Trophoblast cell (in vitro differentiated cells and primary cell): ENCODE data around the gene C1QB.
"Not testable (repeated sequence)": the region's sequence is repeated elsewhere in the genome, so short reads cannot be mapped to it uniquely, and the experiment has no call there.

ENCODE experiments used
- DNase-seq, 2 donors: peaks; one replicate each; pipeline ENCODE4 v3.0.0-alpha.2; 2016
- H2AFZ ChIP-seq: 2 replicates; pipeline ENCODE4 v1.6.1; 2013; ENCODE audit warnings: low read length, moderate library complexity, mild to moderate bottlenecking; ENCODE audit not compliant: insufficient read depth, poor library complexity
- H2AK5ac ChIP-seq: 2 replicates; pipeline ENCODE4 v1.6.1; 2013; ENCODE audit warnings: mild to moderate bottlenecking, low read length
- H2BK120ac ChIP-seq: 2 replicates; pipeline ENCODE4 v1.6.1; 2013; ENCODE audit warnings: low read length, mild to moderate bottlenecking, moderate library complexity; ENCODE audit not compliant: insufficient read depth, poor library complexity
- H2BK12ac ChIP-seq: 2 replicates; pipeline ENCODE4 v1.6.1; 2013; ENCODE audit warnings: mild to moderate bottlenecking, low read length, moderate library complexity
- H2BK5ac ChIP-seq: 2 replicates; pipeline ENCODE4 v1.6.1; 2013; ENCODE audit warnings: low read length, low read depth, moderate library complexity, mild to moderate bottlenecking; ENCODE audit not compliant: poor library complexity
- H3K14ac ChIP-seq: 2 replicates; pipeline ENCODE4 v1.6.1; 2013; ENCODE audit warnings: mild to moderate bottlenecking, low read length
- H3K18ac ChIP-seq: 2 replicates; pipeline ENCODE4 v1.6.1; 2013; ENCODE audit warnings: mild to moderate bottlenecking, low read length
- H3K23ac ChIP-seq: 2 replicates; pipeline ENCODE4 v1.6.1; 2013; ENCODE audit warnings: low read length
- H3K27ac ChIP-seq: 2 replicates; pipeline ENCODE4 v1.5.1; 2013; ENCODE audit warnings: low read depth, mild to moderate bottlenecking, inconsistent platforms, low read length, moderate library complexity
- H3K27me3 ChIP-seq: 2 replicates; pipeline ENCODE4 v1.6.1; 2013; ENCODE audit warnings: inconsistent platforms, mild to moderate bottlenecking, low read length, moderate library complexity; ENCODE audit not compliant: insufficient read depth
- H3K36me3 ChIP-seq, 2 experiments: 1 replicate in 1 of 2; 2 replicates in 1 of 2; pipeline ENCODE4 v1.6.1; 2013; ENCODE audit warnings: low read length in 2 of 2, mild to moderate bottlenecking in 2 of 2, moderate library complexity in 1 of 2; ENCODE audit not compliant: insufficient read depth in 2 of 2, control insufficient read depth in 1 of 2
- H3K4ac ChIP-seq: 2 replicates; pipeline ENCODE4 v1.6.1; 2013; ENCODE audit warnings: low read depth, mild to moderate bottlenecking, low read length, moderate library complexity
- H3K4me1 ChIP-seq, 2 experiments: 1 replicate in 1 of 2; 2 replicates in 1 of 2; pipeline ENCODE4 v1.6.1; 2013; ENCODE audit warnings: low read length in 2 of 2, mild to moderate bottlenecking in 2 of 2, moderate library complexity in 1 of 2; ENCODE audit not compliant: insufficient read depth in 2 of 2, control insufficient read depth in 1 of 2
- H3K4me2 ChIP-seq: 2 replicates; pipeline ENCODE4 v1.6.1; 2013; ENCODE audit warnings: inconsistent platforms, mild to moderate bottlenecking, low read length, moderate library complexity
- H3K4me3 ChIP-seq: 2 replicates; pipeline ENCODE4 v1.5.1; 2013; ENCODE audit warnings: mild to moderate bottlenecking, low read depth, low read length, inconsistent platforms
- H3K79me1 ChIP-seq: one replicate; pipeline ENCODE4 v1.6.1; 2013; ENCODE audit warnings: low read length
- H3K79me2 ChIP-seq: 2 replicates; pipeline ENCODE4 v1.6.1; 2013; ENCODE audit warnings: low read length, mild to moderate bottlenecking; ENCODE audit not compliant: control insufficient read depth, insufficient read depth, poor library complexity
- H3K9ac ChIP-seq: 2 replicates; pipeline ENCODE4 v1.6.1; 2013; ENCODE audit warnings: mild to moderate bottlenecking, low read length
- H3K9me3 ChIP-seq: 2 replicates; pipeline ENCODE4 v1.6.1; 2013; ENCODE audit warnings: low read depth, mild to moderate bottlenecking, control low read depth, inconsistent platforms, low read length; ENCODE audit not compliant: insufficient read depth
- H4K12ac ChIP-seq: 2 replicates; pipeline ENCODE4 v1.6.1; 2013; ENCODE audit warnings: low read depth, mild to moderate bottlenecking, low read length, moderate library complexity
- H4K8ac ChIP-seq: 2 replicates; pipeline ENCODE4 v1.6.1; 2013; ENCODE audit warnings: low read depth, mild to moderate bottlenecking, low read length, moderate library complexity
- H4K91ac ChIP-seq: one replicate; pipeline ENCODE4 v1.6.1; 2013; ENCODE audit warnings: low read depth, mild to moderate bottlenecking, low read length, moderate library complexity
- WGBS: extraction: QIAGEN DNeasy Blood & Tissue Kit; methylation state at CpG from one replicate; pipeline ENCODE4 v1.1.7; 2013; ENCODE audit warnings: missing lambda C conversion rate; ENCODE audit not compliant: insufficient read length, insufficient coverage; ENCODE audit errors: extremely low coverage; 5-methylcytosine and 5-hydroxymethylcytosine counted together

Gene C1QB

GRCh38 chr1:22662986-22663408 is 10.0 kb downstream of the C1QB start:
- H3K23ac ChIP-seq = no peak overlapping the region
- no peak overlapping the region for H3K14ac ChIP-seq
- no peak overlapping the region for H3K9ac ChIP-seq
- no peaks in the 10 kb centered on the region for H3K79me2 ChIP-seq
- no peak overlapping the region for H3K27ac ChIP-seq
- no peaks in the 10 kb centered on the region for H3K79me1 ChIP-seq
- H3K27me3 ChIP-seq = no peaks in the 10 kb centered on the region
- no peaks in the 10 kb centered on the region for H3K9me3 ChIP-seq
- H4K12ac ChIP-seq = no peak overlapping the region
- DNase-seq = no peak
- no peak overlapping the region for H2AFZ ChIP-seq
- no CpG with 5 or more reads among the region's 8 CpGs for WGBS
- no peak overlapping the region for H4K8ac ChIP-seq
- H3K18ac ChIP-seq = no peak overlapping the region
- H3K4me1 ChIP-seq = no peaks in the 10 kb centered on the region
- no peak overlapping the region for H3K4me2 ChIP-seq
- H2BK5ac ChIP-seq = no peak overlapping the region
- no peak overlapping the region for H2BK12ac ChIP-seq
- no peak overlapping the region for H2AK5ac ChIP-seq
- no peak overlapping the region for H4K91ac ChIP-seq
- H3K4me3 ChIP-seq = no peak overlapping the region
- H3K36me3 ChIP-seq = no peaks in the 10 kb centered on the region
- no peak overlapping the region for H2BK120ac ChIP-seq
- no peak overlapping the region for H3K4ac ChIP-seq

DNA sequence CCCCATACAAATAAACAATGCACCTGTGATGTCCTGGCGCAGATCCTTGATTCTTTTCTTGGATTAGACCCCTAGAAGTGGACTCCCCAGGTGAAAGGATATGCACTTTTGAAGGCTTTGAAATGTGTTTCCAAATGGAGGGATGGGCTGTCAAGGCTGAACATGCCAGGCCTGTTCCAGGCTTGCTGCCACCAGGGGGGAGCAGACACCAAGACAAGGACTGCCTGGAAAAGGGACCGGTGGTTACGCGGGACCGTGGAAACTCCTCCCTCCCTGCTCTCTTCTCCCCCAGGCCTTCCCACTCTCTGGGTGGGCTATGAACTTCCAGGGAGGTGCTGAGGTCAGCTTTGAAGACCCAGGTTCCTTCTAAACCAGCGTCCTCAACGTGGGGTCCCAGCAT is 12.7 kb downstream of the C1QB start:
- no peak overlapping the region for H3K4me3 ChIP-seq
- WGBS = no CpG with 5 or more reads among the region's 7 CpGs
- no peaks in the 10 kb centered on the region for H3K79me1 ChIP-seq
- H4K8ac ChIP-seq = no peak overlapping the region
- no peak overlapping the region for H3K4me2 ChIP-seq
- H2BK5ac ChIP-seq = no peak overlapping the region
- H3K18ac ChIP-seq = no peak overlapping the region
- H3K27ac ChIP-seq = no peak overlapping the region
- H3K9ac ChIP-seq = no peak overlapping the region
- H3K9me3 ChIP-seq = no peaks in the 10 kb centered on the region
- H3K4me1 ChIP-seq = peaks cover 0 to under 1% of the 10 kb centered on the region in 2 experiments
- H2AFZ ChIP-seq = no peak overlapping the region
- peak; percentile 21 to 63 for DNase-seq
- no peaks in the 10 kb centered on the region for H3K36me3 ChIP-seq
- H3K4ac ChIP-seq = no peak overlapping the region
- no peak overlapping the region for H3K14ac ChIP-seq
- no peak overlapping the region for H2AK5ac ChIP-seq
- H2BK12ac ChIP-seq = no peak overlapping the region
- no peak overlapping the region for H4K91ac ChIP-seq
- no peaks in the 10 kb centered on the region for H3K79me2 ChIP-seq
- H2BK120ac ChIP-seq = no peak overlapping the region
- no peak overlapping the region for H4K12ac ChIP-seq
- H3K27me3 ChIP-seq = no peaks in the 10 kb centered on the region
- H3K23ac ChIP-seq = no peak overlapping the region

DNA sequence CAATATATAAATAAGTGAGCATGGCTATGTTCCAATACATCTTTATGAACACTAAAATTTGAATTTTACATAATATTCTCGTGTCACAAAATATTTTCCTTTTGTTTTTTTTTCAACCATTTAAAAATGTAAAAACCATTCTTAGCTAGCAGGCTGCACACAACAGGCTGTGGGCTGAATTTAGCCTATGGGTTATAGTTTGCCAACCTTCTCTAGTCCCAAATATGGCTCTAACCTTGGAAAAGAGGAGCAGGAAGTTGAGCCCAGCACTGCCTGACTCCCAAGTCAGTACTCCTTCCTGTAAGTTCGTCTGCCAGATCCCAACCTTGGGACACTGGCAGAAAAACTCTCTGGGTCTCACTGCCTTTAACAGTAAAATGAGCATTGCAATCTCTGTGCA is 13.4 kb downstream of the C1QB start:
- no peak for DNase-seq
- Histone ChIP-seq H3K4me3 (no peak overlapping the region), H4K12ac (no peak overlapping the region), H3K27me3 (no peaks in the 10 kb centered on the region), H3K9me3 (no peaks in the 10 kb centered on the region), H3K79me2 (no peaks in the 10 kb centered on the region), H2BK5ac (no peak overlapping the region), H3K4ac (no peak overlapping the region), H4K8ac (no peak overlapping the region), H3K23ac (no peak overlapping the region), H3K36me3 (no peaks in the 10 kb centered on the region), H3K79me1 (no peaks in the 10 kb centered on the region), H3K27ac (no peak overlapping the region), H2BK120ac (no peak overlapping the region), H2AK5ac (no peak overlapping the region), H2AFZ (no peak overlapping the region), H4K91ac (no peak overlapping the region), H3K4me1 (peaks cover 0 to 2% of the 10 kb centered on the region in 2 experiments), H3K14ac (no peak overlapping the region), H3K9ac (no peak overlapping the region), H2BK12ac (no peak overlapping the region), H3K4me2 (no peak overlapping the region), H3K18ac (no peak overlapping the region)
- WGBS = no CpG with 5 or more reads among the region's 2 CpGs

- not testable (repeated sequence) for H3K18ac ChIP-seq, H4K91ac ChIP-seq, H3K14ac ChIP-seq, H2BK12ac ChIP-seq, H3K27ac ChIP-seq, H2AFZ ChIP-seq, H3K36me3 ChIP-seq, H4K8ac ChIP-seq, H3K4ac ChIP-seq, DNase-seq, H3K23ac ChIP-seq, H3K9me3 ChIP-seq, H2BK120ac ChIP-seq, H3K79me1 ChIP-seq, H4K12ac ChIP-seq, H2BK5ac ChIP-seq, H3K27me3 ChIP-seq, H3K79me2 ChIP-seq, H2AK5ac ChIP-seq, H3K4me3 ChIP-seq, H3K4me1 ChIP-seq, H3K9ac ChIP-seq, H3K4me2 ChIP-seq
- no CpG with 5 or more reads among the region's 2 CpGs for WGBS
Measured at GRCh38 chr1:22668840-22669239, 15.8 kb downstream of the C1QB start.
